ENCODE results near the gene TMEM167B.

The TMEM167B gene

GRCh38 chr1:109094377-109094803 lies 3.8 kb downstream of the TMEM167B start:
- Mint-ChIP-seq H3K4me1 (peaks cover 28% of the 10 kb centered on the region), H3K9me3 (peaks cover 12% of the 10 kb centered on the region), H3K27me3 (ENCODE audit: low read depth, poor library complexity) (no peaks in the 10 kb centered on the region), H3K4me3 (no peak overlapping the region), H3K36me3 (ENCODE audit: low read depth) (peaks cover 23% of the 10 kb centered on the region), H3K27ac (peak overlapping the region; percentile 64)
- TF ChIP-seq CTCF (IDR thresholded peaks at IDR 0.05), result no peak
- no peak for DNase-seq

DNA sequence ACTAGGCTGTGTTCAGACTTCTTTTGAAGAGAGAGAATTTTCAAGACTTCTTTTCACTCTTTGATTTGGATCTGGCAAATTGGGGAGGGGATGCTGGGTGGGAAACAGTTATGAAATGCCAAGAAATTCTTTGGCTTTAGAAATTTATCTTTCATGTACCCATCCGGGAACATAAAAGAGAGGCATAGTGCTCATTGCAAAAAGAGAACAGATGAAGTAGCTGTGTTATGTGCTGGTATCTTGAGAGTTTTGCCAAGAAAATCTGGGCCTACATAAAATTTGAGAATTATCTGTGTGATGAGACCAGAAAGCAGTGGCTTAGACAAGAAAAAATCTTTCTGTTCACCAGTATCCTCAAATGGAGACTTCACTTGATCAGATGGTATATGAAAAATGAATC lies 4.3 kb downstream of the TMEM167B start:
- H3K4me1 Mint-ChIP-seq, result peaks cover 30% of the 10 kb centered on the region
- no peak overlapping the region for H3K4me3 Mint-ChIP-seq
- TF ChIP-seq CTCF (IDR thresholded peaks at IDR 0.05), result no peak
- no peaks in the 10 kb centered on the region for H3K27me3 Mint-ChIP-seq (ENCODE audit: low read depth, poor library complexity)
- DNase-seq, result no peak
- H3K27ac Mint-ChIP-seq, result peak overlapping the region; percentile 64
- peaks cover 7% of the 10 kb centered on the region for H3K9me3 Mint-ChIP-seq
- peaks cover 20% of the 10 kb centered on the region for H3K36me3 Mint-ChIP-seq (ENCODE audit: low read depth)

DNA sequence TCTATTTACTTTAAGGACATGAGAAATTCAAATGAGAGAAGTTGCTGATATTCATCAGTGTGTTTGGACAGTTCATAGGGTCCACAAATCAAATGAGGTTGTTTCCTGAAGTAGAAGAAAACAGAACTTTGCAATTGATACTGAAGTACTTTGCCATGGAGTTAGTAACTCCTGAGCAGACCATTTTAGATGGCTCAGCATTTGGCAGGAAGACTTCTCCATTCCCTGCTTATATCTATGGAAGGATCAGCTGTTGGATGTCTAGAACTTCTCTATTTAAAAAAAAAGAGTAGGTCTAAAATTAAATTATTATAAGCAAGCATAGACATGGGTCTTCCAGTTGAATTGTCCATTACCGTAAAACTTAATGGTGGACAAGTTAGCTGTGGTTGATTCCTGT lies 5.1 kb downstream of the TMEM167B start:
- no peak for DNase-seq
- Mint-ChIP-seq H3K36me3 (ENCODE audit: low read depth) (peaks cover 15% of the 10 kb centered on the region), H3K4me1 (peaks cover 27% of the 10 kb centered on the region), H3K9me3 (no peaks in the 10 kb centered on the region), H3K4me3 (no peak overlapping the region), H3K27me3 (ENCODE audit: low read depth, poor library complexity) (no peaks in the 10 kb centered on the region), H3K27ac (no peak overlapping the region)
- no peak for TF ChIP-seq CTCF (IDR thresholded peaks at IDR 0.05)

GRCh38 chr1:109096120-109096519 lies 5.6 kb downstream of the TMEM167B start:
- H3K27me3 Mint-ChIP-seq (ENCODE audit: low read depth, poor library complexity), result no peaks in the 10 kb centered on the region
- no peaks in the 10 kb centered on the region for H3K9me3 Mint-ChIP-seq
- H3K36me3 Mint-ChIP-seq (ENCODE audit: low read depth), result peaks cover 15% of the 10 kb centered on the region
- no peak for DNase-seq
- no peak for TF ChIP-seq CTCF (IDR thresholded peaks at IDR 0.05)
- peaks cover 25% of the 10 kb centered on the region for H3K4me1 Mint-ChIP-seq
- H3K27ac Mint-ChIP-seq, result no peak overlapping the region
- H3K4me3 Mint-ChIP-seq, result no peak overlapping the region

DNA sequence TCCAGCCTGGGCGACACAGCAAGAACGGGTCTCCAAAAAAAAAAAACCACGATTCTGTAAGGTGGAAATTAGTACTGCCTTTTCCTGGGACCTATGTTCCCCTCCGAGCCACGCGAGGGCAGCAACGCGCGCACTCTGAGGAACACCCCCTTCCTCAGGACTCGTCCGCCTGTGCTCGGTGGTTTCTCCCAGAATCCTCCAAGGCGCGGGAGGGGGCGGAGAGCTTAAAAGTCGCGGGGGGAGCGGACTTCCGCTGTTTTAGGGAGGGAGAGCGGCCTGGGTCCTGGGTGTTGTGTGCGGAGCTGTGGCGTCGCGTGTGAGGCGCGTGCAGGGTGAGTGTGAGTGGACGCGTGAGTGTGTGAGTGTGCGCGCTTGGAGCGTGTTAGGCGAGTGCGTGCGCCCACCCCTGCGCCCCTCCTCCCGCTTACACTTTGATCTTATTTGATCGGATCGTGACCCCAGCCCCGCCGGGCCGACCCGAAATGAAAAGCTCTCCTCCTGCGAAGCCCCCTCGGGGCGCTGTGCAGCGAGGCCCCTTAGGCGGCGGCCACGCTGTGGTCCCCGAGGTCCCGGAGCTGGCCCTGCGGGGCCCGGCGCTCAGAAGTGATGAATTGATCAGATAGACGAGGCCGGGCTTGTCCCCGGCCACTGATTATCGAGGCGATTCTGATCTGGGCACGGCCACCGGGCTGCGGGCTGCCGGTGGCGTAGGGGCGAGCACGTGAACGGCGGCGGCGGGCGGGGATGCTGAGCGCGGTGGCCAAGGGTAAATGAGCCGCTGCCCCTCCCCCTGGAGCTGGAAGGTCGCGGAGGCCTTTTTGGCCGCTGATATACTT lies 9.6 kb downstream of the TMEM167B start:
- H3K36me3 Mint-ChIP-seq (ENCODE audit: low read depth), result peaks cover 27% of the 10 kb centered on the region
- peak; percentile 93 for DNase-seq
- peak overlapping the region; percentile 96 for H3K4me3 Mint-ChIP-seq
- H3K27me3 Mint-ChIP-seq (ENCODE audit: low read depth, poor library complexity), result peaks cover 4% of the 10 kb centered on the region
- TF ChIP-seq CTCF (IDR thresholded peaks at IDR 0.05), result peak; percentile 70
- H3K27ac Mint-ChIP-seq, result peak overlapping the region; percentile 99
- H3K9me3 Mint-ChIP-seq, result no peaks in the 10 kb centered on the region
- H3K4me1 Mint-ChIP-seq, result peaks cover 5% of the 10 kb centered on the region

Data from nephron progenitor cell (in vitro differentiated cells).